ENCODE measurements around the gene TMEM134. TPM values are rescaled to one million over a fixed set of nuclear protein-coding genes. Genes with fewer than 3 reads are reported as not detected.

TMEM134 gene
- total and polyA plus RNA-seq, 9 of the 15 experiments (the other 6 are each of a cell fraction or from before 2014, with no cell fraction given) = 0.63 to 48.4 (median 10.7) TPM

DNA sequence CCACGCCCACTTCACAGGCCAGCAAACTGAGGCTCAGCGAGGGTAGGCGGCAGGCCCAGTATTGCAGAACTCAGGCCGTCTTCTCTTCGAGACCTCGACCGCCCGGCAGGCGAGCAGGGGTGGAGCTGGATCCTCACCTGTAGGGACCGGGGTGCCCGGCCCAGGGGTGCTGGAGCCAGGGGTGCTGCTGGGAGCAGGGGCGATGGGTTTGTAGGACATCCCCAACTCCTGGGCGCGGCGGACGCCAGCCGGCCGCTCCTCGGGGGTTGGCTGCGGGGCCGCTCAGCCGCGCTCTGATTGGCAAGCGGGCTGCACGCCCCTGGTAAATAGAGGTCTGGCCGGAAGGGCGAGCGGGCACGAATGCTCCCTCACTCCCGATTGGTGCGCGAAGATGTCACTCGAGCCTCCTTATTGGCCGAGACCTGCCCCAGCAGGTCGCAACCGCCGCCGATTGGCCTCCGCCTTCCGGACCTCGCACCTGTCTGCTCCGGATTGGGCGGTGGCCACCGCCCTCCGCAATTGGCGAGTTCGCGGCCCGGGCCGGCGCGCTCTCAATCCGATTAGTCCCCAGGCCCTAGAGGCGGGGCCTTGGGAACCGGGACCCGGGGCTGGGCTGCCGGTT lies 38.9 kb upstream of the TMEM134 start, which contains the start of gene CDK2AP2 (continued):
- TF ChIP-seq, protein P1, sequence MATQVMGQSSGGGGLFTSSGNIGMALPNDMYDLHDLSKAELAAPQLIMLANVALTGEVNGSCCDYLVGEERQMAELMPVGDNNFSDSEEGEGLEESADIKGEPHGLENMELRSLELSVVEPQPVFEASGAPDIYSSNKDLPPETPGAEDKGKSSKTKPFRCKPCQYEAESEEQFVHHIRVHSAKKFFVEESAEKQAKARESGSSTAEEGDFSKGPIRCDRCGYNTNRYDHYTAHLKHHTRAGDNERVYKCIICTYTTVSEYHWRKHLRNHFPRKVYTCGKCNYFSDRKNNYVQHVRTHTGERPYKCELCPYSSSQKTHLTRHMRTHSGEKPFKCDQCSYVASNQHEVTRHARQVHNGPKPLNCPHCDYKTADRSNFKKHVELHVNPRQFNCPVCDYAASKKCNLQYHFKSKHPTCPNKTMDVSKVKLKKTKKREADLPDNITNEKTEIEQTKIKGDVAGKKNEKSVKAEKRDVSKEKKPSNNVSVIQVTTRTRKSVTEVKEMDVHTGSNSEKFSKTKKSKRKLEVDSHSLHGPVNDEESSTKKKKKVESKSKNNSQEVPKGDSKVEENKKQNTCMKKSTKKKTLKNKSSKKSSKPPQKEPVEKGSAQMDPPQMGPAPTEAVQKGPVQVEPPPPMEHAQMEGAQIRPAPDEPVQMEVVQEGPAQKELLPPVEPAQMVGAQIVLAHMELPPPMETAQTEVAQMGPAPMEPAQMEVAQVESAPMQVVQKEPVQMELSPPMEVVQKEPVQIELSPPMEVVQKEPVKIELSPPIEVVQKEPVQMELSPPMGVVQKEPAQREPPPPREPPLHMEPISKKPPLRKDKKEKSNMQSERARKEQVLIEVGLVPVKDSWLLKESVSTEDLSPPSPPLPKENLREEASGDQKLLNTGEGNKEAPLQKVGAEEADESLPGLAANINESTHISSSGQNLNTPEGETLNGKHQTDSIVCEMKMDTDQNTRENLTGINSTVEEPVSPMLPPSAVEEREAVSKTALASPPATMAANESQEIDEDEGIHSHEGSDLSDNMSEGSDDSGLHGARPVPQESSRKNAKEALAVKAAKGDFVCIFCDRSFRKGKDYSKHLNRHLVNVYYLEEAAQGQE (IDR thresholded peaks at IDR 0.05; ENCODE audit: borderline replicate concordance) = 0 out of 2 replicates have a peak, but pooled peaks have one; percentile 25
- TF ChIP-seq, protein P1 (CRISPR knock-in tag; IDR thresholded peaks at IDR 0.05; ENCODE audit: low read depth) = no peak
- TF ChIP-seq SMAD1 (IDR thresholded peaks at IDR 0.05; ENCODE audit: low read depth, low read length, partially characterized antibody) = peak; percentile 24
- TF ChIP-seq ZNF707 (CRISPR knock-in tag; conservative IDR thresholded peaks at IDR 0.05) = peak; percentile 54; the same call in 1 of the 2 replicates
- TF ChIP-seq MTA3 (IDR thresholded peaks at IDR 0.05; ENCODE audit: borderline replicate concordance) = peak; percentile 92; the same call in 1 of the 2 replicates
- TF ChIP-seq SMARCE1 (IDR thresholded peaks at IDR 0.05) = no peak
- TF ChIP-seq, protein P2, sequence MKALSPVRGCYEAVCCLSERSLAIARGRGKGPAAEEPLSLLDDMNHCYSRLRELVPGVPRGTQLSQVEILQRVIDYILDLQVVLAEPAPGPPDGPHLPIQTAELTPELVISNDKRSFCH (CRISPR knock-in tag; IDR thresholded peaks at IDR 0.05) = no peak
- TF ChIP-seq, protein P2 (tag; IDR thresholded peaks at IDR 0.05) = peak; percentile 60; the same call in 1 of the 2 replicates
- peak; percentile 95 for TF ChIP-seq POLR2G (IDR thresholded peaks at IDR 0.05; ENCODE audit: low read depth, low read length)
- TF ChIP-seq, protein P3, sequence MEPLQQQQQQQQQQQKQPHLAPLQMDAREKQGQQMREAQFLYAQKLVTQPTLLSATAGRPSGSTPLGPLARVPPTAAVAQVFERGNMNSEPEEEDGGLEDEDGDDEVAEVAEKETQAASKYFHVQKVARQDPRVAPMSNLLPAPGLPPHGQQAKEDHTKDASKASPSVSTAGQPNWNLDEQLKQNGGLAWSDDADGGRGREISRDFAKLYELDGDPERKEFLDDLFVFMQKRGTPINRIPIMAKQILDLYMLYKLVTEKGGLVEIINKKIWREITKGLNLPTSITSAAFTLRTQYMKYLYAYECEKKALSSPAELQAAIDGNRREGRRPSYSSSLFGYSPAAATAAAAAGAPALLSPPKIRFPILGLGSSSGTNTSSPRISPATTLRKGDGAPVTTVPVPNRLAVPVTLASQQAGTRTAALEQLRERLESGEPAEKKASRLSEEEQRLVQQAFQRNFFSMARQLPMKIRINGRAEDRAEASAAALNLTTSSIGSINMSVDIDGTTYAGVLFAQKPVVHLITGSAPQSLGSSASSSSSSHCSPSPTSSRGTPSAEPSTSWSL (CRISPR knock-in tag; IDR thresholded peaks at IDR 0.05; ENCODE audit: borderline replicate concordance) = no peak
- no peak for TF ChIP-seq NUFIP1 (IDR thresholded peaks at IDR 0.05; ENCODE audit: partially characterized antibody)
- peak; percentile 90 for TF ChIP-seq SP1 (CRISPR knock-in tag; IDR thresholded peaks at IDR 0.05)
- no peak for TF ChIP-seq TRIM28 (IDR thresholded peaks at IDR 0.05)
- no peak for TF ChIP-seq ZNF644 (tag; IDR thresholded peaks at IDR 0.05; ENCODE audit: low read depth)
- no peak for TF ChIP-seq LEF1 (IDR thresholded peaks at IDR 0.05)
- no peak for TF ChIP-seq ZNF12 (CRISPR knock-in tag; IDR thresholded peaks at IDR 0.05)
- TF ChIP-seq FOXA3 (CRISPR knock-in tag; conservative IDR thresholded peaks at IDR 0.05 in 1 of 2, IDR thresholded peaks at IDR 0.05 in 1 of 2) = peak; percentile 22 to 57; a peak in 1 of 4 replicates
- TF ChIP-seq TBP (optimal IDR thresholded peaks at IDR 0.05; ENCODE audit: low read depth, low read length) = peak; percentile 78

All from K562 (cell line).